RWPE1 (cell line): Measurements from ENCODE around the gene SGF29.

Experiments
- CTCF ChIA-PET: fragments of 350-600 bp; sonication (Branson Sonifier 250); formaldehyde crosslinking; extraction: SDS; loops from one replicate; lab custom pipeline; 2021; lab: Yijun Ruan, JAX
- POLR2A ChIA-PET: fragments of 400-600 bp; formaldehyde crosslinking; extraction: SDS; loops from one replicate; lab custom pipeline; 2020; ENCODE audit warnings: antibody characterized with exemption; ENCODE audit not compliant: low non-redundant PET; lab: Yijun Ruan, JAX
- DNase-seq: peaks from one replicate; pipeline ENCODE4 v3.0.0; 2012; ENCODE audit warnings: low spot score
- H3K27ac ChIP-seq: fragments of 450-650 bp; 2 replicates; pipeline ENCODE4 v1.5.1; 2017
- TF ChIP-seq, protein P1 (sequence below): fragments of 450-650 bp; conservative IDR thresholded peaks from 2 replicates; pipeline ENCODE4 v1.5.1; 2017; ENCODE audit warnings: low read depth, mild to moderate bottlenecking

Gene SGF29

DNA sequence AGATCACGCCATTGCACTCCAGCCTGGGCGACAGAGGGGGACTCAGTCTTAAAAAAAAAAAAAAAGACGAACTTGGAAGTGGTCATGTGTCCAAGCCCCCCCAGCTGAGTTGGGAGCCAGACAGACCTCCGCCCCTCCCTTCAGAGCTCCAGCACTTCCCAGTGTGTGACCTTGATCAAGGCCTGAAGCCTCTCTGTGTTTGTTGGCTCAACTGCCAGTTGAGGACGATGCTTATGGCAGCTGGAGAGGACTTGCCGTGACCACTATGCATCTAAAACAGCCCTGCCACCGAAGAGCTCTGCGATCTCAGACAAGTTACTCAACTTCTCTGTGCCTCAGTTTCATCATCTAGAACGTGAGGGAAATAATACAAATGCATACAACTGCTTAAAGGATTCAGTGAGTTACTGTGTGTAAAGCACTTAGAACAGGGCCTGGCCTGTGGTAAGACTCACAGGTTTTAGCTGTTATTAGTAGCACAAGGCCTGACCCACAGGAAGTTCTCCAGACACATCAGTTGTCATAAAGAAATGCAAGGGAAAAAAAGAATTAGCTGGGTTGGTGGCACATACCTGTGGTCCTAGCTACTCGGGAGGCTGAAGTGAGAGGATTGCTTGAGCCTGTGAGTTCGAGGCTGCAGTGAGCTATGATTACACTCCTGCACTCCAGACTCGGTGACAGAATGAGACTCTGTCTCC, 40.1 kb upstream of the SGF29 start:
- CTCF ChIA-PET = interaction anchor here (0.5 kb wide), 1 partner anchor 80 kb away, joined by 3 read pairs; no protein-coding TSS in a partner anchor
- POLR2A ChIA-PET = no interaction called here
- DNase-seq = no peak
- H3K27ac ChIP-seq = no peak overlapping the region
- TF ChIP-seq, protein P1, sequence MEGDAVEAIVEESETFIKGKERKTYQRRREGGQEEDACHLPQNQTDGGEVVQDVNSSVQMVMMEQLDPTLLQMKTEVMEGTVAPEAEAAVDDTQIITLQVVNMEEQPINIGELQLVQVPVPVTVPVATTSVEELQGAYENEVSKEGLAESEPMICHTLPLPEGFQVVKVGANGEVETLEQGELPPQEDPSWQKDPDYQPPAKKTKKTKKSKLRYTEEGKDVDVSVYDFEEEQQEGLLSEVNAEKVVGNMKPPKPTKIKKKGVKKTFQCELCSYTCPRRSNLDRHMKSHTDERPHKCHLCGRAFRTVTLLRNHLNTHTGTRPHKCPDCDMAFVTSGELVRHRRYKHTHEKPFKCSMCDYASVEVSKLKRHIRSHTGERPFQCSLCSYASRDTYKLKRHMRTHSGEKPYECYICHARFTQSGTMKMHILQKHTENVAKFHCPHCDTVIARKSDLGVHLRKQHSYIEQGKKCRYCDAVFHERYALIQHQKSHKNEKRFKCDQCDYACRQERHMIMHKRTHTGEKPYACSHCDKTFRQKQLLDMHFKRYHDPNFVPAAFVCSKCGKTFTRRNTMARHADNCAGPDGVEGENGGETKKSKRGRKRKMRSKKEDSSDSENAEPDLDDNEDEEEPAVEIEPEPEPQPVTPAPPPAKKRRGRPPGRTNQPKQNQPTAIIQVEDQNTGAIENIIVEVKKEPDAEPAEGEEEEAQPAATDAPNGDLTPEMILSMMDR = no peak

GRCh38 chr16:28514246-28514645, 39.5 kb upstream of the SGF29 start:
- no peak overlapping the region for H3K27ac ChIP-seq
- TF ChIP-seq, protein P1 = no peak
- CTCF ChIA-PET = no interaction called here
- POLR2A ChIA-PET = no interaction called here
- DNase-seq = no peak

GRCh38 chr16:28520672-28521071, 33.0 kb upstream of the SGF29 start:
- no peak for DNase-seq
- POLR2A ChIA-PET = no interaction called here
- CTCF ChIA-PET = no interaction called here
- TF ChIP-seq, protein P1 = no peak
- no peak overlapping the region for H3K27ac ChIP-seq

GRCh38 chr16:28521436-28521835, 32.3 kb upstream of the SGF29 start:
- POLR2A ChIA-PET = no interaction called here
- no peak for DNase-seq
- H3K27ac ChIP-seq = no peak overlapping the region
- CTCF ChIA-PET = interaction anchor here (0.5 kb wide), 1 partner anchor 65 kb away, joined by 4 read pairs; no protein-coding TSS in a partner anchor
- TF ChIP-seq, protein P1 = no peak

GRCh38 chr16:28522792-28523191, 30.9 kb upstream of the SGF29 start:
- TF ChIP-seq, protein P1 = no peak
- CTCF ChIA-PET = no interaction called here
- no peak overlapping the region for H3K27ac ChIP-seq
- POLR2A ChIA-PET = no interaction called here
- DNase-seq = no peak

DNA sequence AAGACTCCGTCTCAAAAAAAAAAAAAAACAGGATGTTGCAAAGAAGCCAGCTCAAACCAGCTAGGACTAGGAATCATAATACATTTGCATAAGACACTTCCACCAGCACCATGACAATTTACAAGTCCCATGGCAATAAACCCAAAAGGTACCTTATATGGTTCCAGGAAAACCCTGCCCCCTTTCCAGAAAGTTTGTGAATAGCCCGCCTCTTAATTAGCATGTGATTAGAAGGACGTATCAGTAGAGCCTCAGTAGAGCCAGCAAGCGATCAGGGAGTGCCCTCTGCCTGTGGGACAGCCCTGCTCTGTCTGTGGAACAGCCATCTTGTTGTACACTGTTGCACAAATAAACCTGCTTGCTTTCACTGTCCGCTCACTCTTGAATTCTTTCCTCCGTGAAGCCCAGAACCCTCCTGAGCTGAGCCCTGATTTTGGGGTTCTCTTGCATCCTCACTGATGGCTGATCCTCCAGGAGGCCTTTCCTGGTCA, 29.0 kb upstream of the SGF29 start:
- no peak for DNase-seq
- CTCF ChIA-PET = interaction anchor here (0.7 kb wide), 1 partner anchor 30 kb away, joined by 3 read pairs; no protein-coding TSS in a partner anchor
- POLR2A ChIA-PET = no interaction called here
- no peak overlapping the region for H3K27ac ChIP-seq
- TF ChIP-seq, protein P1 = no peak
